KOPT-K1 (cell line): ENCODE data around the gene MUC2.

Experiments
- H3K27ac ChIP-seq: fragments of 200-600 bp; sonication (generic); 2 replicates; pipeline ENCODE4 v1.5.1; 2016; ENCODE audit warnings: antibody characterized with exemption, mild to moderate bottlenecking, low read depth, low read length; ENCODE audit not compliant: poor library complexity, severe bottlenecking
- H3K36me3 ChIP-seq: fragments of 200-600 bp; sonication (generic); 2 replicates; pipeline ENCODE4 v1.5.1; 2017; ENCODE audit warnings: antibody characterized with exemption, mild to moderate bottlenecking, low read length, moderate library complexity; ENCODE audit not compliant: insufficient read depth
- H3K9me3 ChIP-seq: fragments of 200-600 bp; sonication (generic); 2 replicates; pipeline ENCODE4 v1.5.1; 2017; ENCODE audit warnings: antibody characterized with exemption, low read length, mild to moderate bottlenecking; ENCODE audit not compliant: insufficient read depth, poor library complexity, severe bottlenecking

Gene MUC2

DNA sequence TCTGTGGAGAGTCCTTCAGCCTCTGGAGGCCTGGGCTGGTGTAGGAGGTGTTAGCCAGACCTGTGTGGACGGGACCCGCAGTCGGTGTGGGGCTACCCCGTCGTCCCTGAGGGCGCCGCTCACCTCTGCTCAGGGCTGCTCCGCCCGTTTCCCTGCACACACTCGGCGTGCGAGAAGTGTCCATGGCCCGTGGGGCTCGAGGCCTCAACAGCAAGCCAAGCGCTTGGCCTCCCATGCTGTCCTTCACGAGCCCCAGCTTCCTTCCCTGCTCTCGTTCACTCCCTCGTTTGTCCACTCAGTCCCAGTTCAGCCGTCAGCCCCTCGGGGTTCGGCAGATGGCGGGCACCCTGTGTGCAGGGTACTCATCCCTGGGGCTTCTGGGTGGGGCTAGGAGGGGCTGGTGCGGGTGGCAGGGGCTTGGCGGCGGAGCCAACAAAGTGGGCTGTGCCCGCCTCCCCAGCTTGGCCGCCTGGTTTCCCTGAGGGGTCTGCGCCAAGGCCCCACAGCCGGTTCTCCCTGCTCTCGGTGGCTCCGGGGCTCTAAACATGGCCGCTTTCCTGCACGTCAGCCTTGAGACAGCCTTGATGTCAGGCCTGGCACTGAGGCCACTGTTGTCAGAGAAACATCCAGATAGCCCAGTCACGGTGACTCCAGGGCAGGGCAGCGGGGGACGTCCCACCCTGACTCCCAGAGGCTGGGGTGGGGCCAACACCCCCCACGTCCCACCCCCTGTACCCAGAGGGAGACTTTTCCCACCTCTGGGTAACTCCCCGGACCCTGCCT is 41.5 kb upstream of the MUC2 start:
- H3K36me3 ChIP-seq = no peaks in the 10 kb centered on the region
- no peaks in the 10 kb centered on the region for H3K9me3 ChIP-seq
- no peak overlapping the region for H3K27ac ChIP-seq

DNA sequence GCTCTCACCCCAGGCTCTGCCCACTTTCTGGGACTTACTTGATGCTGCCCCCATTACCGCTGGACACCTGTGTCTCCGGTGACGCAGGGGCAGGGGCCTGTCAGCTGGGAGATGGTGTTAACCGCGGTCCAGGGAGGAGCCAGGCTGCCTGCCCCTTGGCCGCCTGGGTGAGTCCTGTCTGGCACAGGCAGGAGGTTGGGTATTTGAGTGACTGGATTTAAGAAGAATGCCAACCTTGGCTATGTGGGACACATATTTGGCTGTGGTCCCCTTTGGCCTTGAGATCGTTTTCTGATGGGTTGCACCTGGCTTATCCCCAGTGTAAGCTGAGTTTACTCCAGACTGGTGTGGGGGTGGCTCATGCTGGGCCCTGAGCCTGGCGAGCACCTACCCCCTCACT is 40.7 kb upstream of the MUC2 start:
- no peaks in the 10 kb centered on the region for H3K9me3 ChIP-seq
- no peaks in the 10 kb centered on the region for H3K36me3 ChIP-seq
- no peak overlapping the region for H3K27ac ChIP-seq

DNA sequence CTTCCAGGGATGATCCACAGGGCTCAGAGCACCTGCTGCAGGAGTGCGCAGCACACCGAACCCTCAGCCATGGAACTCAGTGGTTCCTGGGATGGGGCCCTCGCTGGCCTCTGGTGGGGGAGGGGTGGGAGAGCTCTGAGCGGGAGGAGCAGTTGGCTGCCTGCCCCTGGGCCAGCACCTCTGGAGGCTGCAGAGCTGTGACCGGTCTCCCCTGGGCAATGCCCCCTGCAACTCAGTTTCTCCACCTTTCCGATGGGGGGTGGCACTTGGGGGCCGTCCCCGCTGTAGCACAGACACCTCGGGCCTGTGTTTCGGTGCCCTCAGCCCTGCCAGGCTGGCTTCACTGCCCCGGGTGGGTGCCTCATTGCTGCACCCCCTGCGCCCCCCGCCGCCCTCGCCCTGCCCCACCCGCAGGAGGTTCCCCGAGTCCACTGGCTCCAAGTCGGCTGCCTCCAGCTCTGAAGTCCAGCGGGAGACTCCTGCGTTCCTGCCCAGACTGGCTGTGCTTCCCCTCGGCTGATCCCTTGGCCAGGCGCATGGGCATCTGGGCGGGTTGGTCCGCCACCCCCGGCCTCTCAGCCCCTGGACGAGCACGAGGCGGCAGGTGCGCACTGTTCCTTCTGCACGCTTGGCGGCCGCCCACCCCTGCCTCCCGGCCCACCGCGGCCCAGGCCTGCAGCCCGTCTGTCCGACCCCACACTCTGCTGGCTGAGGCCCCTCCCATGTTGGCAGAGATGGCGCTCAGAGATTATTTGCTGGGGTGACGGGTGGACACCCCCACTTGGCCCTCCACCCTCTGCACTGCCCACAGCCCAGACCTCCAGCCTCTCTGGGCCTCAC is 40.0 kb upstream of the MUC2 start:
- Histone ChIP-seq H3K36me3 (no peaks in the 10 kb centered on the region), H3K27ac (no peak overlapping the region), H3K9me3 (no peaks in the 10 kb centered on the region)

DNA sequence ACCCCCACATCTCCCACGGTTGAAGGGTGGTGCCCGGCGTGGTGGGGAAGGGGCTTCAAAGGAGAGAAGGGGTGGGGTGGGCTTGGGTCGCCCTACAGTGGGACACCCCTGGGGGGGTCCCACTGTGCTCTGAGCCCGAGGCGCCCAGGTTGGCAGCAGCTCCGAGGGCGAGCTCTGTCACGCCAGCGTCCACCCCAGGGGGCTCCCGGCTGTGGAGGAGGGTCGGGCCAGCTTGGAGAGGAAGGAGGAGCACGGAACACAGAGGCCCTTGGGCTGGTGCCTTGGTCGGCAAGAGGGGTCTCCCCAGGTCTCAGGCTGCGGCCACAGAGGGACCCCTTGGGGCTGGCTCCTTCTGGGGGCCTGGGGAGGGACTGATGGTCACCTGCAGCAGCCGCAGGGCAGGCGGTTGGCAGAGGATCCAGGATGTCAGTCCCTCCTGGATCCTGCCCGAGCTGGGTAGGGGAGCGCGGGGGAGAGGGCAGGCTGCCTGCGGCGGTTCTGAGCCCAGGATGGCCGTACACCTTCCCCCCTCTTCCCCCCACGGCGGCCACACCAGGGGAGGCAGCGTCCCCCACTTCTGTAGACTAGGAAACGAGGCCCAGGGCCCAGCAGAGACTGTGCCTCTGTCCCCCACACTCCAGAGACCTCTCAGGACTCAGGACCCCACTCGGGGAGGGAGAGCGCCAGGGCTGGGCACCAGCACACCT is 38.9 kb upstream of the MUC2 start:
- H3K9me3 ChIP-seq = no peaks in the 10 kb centered on the region
- no peak overlapping the region for H3K27ac ChIP-seq

DNA sequence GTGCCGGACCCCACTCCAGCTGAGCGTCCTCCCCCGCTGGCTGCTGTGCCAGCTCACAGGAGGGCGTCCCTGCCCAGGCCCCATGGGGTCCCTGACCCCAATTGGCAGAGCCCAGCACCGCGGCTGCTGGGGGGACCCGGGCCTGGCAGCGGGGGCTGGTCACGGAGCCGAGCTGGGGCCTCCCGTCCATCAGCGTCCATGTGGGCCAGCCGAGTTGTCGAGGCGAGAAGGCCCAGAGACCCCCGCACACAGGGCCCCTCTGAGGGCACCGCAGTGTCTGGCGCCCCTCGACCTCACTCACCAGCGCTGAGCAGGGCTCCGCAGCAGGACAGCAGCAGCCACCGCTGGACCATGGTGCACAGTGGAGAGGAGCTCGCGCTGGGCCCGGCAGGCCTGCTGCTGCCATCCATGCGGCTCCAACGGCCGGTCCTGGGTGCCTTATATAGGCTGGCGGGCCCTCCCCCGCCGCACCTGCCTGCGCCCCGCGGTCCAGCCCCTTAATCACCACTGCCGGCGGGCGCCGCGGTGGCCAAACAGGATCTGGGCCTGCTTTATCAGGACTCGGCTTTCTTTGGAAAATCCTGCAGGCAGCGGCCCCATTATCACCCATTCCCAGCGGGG is 38.3 kb upstream of the MUC2 start, which contains the start of gene MUC6:
TSS of gene MUC6 (minus strand) at position 416 of the 621 bp plus-strand sequence. CDS start at position 353, 63 bp downstream.
- no peaks in the 10 kb centered on the region for H3K9me3 ChIP-seq
- H3K27ac ChIP-seq = no peak within 1 kb of the TSS
- H3K36me3 ChIP-seq = no peaks in the 10 kb centered on the region

More for the DNA sequence above, 38.9 kb upstream of the MUC2 start:
- H3K36me3 ChIP-seq = no peaks in the 10 kb centered on the region

DNA sequence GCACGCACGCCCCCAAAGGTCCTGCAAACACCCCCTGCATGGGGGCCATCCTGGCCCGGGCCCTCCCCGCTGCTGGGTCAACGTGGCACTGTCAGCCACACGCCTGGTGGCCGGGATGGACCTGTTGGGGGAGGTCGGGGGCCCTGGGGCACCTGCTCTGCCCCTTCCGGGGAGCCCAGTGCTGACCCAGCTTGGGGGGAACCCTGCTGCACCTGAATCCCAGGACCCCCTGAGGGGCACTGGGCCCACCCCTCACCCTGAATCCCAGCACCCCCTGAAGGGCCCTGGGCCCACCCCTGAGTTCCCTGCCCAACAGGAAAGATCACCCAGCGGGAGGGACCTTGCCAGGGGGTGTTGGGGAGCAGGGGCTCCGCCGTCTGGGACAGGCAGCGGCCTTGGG is 37.7 kb upstream of the MUC2 start:
- Histone ChIP-seq H3K36me3 (no peaks in the 10 kb centered on the region), H3K9me3 (no peaks in the 10 kb centered on the region), H3K27ac (no peak overlapping the region)

DNA sequence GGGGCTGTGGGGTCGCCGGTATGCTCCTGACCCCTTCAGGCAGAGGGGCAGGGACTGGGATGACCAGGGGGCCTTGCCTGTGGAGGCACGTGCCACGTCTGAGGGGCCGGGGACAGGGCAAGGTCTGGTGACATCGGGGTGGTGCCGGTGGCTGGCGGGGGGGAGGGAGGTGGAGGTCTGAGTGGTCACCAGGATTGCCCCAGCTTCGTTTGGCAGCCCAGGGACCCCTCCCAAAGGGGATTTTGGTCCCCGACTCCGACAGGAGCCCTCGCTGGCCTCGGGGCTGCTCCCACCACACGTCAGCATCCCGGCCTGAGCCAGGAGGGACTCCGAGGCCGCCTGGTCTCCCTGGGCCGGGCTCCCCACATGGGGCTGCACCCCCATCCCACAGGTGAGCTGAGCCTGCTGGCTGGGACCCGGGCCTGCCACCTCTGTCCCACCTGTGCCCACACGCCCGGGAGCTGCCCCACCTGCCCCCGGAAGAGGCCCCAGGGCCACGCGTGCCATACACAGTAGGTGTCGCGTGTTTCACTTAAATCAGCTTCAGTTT is 37.1 kb upstream of the MUC2 start:
- no peaks in the 10 kb centered on the region for H3K9me3 ChIP-seq
- H3K27ac ChIP-seq = no peak overlapping the region
- H3K36me3 ChIP-seq = no peaks in the 10 kb centered on the region

DNA sequence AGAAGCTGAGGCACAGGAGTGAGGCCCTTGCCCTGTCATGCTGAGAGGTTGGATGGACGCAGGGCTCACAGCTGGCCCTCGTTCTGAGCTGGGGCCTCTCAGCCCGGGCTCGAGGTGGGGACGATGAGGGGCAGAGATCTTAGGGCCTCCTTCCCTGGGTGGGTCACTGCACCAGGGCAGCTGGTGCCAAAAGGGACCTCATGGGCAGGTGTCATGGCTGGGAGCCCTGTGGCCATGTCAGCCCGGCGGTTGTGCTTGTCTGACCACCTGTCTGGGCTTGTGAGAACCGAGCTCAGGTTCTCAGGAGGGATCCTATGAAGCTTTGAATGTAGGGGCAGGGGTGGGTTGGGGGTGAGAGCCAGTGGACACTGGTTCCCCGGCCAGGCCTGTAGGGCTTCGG is 36.3 kb upstream of the MUC2 start:
- Histone ChIP-seq H3K27ac (no peak overlapping the region), H3K36me3 (no peaks in the 10 kb centered on the region), H3K9me3 (no peaks in the 10 kb centered on the region)

DNA sequence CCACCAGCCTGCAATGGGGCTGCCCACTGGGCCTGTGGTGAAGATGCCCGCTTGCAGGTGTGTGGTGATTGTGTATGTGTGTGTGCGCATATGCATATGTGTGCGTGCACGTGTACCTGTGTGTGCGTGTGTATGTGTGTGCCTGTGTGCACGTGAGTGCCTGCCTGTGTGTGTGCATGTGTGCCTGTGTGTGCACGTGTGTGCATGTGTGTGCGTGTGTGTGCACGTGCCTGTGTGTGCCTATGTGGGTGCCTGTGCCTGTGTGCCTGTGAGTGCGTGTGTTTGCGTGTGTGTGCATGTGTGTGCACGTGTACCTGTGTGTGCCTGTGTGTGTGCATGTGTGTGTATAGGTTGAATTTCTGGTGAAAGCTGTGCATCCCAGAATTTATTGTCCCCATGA is 35.8 kb upstream of the MUC2 start:
- Histone ChIP-seq H3K9me3 (no peaks in the 10 kb centered on the region), H3K36me3 (no peaks in the 10 kb centered on the region), H3K27ac (no peak overlapping the region)

DNA sequence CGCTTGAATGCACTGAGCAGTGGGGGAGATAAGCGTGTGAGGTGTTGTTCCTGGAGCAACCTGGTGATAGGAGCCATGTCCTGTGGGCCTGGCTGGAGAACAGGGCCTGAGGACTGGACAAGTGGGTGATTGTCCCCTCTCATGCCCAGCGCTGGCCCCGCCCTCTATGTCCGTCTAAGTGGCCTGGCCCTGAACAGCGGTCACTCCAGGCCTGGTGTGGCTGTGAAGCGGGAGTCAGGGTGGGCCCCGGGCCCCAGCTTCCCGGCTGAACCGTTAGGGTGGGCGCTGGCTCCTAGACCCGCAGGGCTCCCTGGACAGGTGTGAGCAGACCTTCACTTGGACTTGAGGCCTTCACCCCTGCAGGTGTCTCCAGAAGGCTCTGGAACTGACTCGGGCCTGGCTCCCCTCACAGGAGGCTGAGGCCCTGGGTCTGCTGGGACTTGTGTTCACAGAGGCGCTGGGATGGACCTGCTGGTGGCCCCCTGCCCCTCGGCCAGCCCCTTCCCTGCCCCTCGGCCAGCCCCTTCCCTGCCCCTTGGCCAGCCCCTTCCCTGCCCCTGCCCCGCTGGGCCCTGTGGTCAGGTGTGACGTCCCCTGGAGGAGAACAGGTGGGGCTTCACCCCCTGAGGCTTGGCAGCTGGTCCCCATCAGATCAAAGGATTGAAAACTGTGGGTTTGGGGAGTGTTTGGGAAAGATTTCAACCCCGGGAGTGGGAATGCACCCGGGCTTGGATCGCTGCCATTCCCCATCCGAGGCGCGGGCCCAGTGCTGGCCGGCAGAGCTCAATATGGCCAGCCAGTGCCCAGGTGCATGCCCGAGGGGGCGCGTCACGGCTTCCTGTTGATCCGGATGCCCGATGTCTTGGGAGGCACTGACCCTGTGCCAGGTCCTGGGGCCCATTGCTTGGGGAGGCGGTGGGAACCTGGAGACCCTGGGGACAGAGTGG is 34.9 kb upstream of the MUC2 start:
- Histone ChIP-seq H3K9me3 (no peaks in the 10 kb centered on the region), H3K27ac (no peak overlapping the region), H3K36me3 (no peaks in the 10 kb centered on the region)

DNA sequence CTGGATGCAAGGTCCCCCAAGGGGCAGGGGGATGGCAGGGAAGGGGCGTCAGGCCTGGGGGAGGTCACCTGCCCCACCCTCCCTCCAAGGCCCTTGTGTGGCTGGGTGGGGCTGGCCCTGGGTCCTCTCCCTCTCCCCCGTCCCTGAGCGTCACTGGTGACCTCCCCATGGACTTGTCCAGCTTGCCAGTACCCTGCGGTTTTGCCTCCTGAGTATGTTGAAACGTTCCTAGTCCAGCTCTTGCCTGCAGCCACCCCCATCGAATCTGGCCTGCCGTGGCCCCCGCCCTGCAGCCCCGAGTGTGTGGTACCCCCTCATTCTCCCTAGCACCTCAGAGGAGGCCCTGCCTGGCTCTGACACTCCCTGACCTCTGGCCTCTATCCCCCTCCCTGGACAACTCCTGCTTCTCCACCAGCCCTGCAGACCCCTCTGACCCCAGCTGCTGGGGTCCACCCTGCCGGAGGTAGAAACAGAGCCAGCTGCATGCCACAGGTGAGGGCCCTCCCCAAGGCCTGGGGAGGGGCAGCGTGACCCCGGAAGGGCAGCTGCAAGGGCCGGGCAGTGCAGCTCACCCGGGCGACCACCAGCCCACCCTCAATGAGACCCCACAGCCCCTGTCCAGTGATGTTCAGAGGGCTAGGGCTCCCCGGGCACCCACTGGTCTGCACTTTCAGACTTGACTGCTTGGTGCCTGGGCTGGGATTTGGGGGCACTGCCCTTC is 34.1 kb upstream of the MUC2 start:
- no peaks in the 10 kb centered on the region for H3K36me3 ChIP-seq
- H3K27ac ChIP-seq = no peak overlapping the region
- H3K9me3 ChIP-seq = no peaks in the 10 kb centered on the region

DNA sequence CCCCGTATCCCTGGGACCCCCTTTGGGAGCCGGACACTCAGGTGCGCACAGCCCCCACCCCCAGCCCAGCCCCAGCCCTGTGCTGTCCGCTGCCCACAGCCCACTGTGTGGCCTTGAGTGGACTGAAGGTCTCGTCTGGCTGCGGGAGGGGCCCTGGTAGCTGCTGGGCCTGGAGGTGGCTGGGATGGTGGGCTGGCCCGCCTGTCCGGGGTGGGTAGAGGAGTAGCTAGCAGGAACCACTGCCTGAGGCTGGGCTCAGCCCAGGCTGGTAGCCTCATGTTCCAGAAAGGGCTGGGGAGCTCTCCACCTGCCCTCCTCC is 33.6 kb upstream of the MUC2 start:
- Histone ChIP-seq H3K9me3 (no peaks in the 10 kb centered on the region), H3K27ac (no peak overlapping the region)

DNA sequence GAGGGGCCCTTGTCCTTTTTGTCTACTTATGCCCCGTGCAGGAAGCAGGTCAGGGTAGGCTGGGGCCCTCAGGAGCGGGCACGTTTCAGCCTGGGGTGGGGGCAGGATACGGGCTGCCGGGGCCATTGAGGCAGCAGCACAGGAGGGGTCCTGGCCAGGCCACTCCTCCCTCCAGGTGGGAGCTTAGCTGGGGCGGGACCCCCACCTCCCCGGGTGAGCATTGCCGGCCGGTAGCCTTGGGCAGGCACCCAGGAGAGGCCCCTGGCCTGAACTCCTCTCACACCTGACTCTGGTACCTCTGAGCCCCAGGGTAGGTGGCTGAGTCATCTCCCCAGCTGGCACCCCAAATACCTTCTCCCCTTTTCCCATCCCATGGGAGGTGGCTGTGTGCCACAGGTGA is 33.2 kb upstream of the MUC2 start:
- H3K36me3 ChIP-seq = no peaks in the 10 kb centered on the region
- no peaks in the 10 kb centered on the region for H3K9me3 ChIP-seq
- no peak overlapping the region for H3K27ac ChIP-seq

More for the DNA sequence above, 33.6 kb upstream of the MUC2 start:
- H3K36me3 ChIP-seq = no peaks in the 10 kb centered on the region
